Activated T-cell treated with anti-CD3 and anti-CD28 coated beads for 24 hours (primary cell): Measurements from ENCODE around the gene EML4.
A peak's percentile ranks its signal among the peaks of the same experiment; 100 is the strongest.
"Not testable (repeated sequence)": the region's sequence is repeated elsewhere in the genome, so short reads cannot be mapped to it uniquely, and the experiment has no call there.

Experiments
- DNase-seq: peaks from one replicate; pipeline ENCODE4 v3.0.0-alpha.2; 2020; ENCODE audit warnings: low read depth

The EML4 gene, protein sequence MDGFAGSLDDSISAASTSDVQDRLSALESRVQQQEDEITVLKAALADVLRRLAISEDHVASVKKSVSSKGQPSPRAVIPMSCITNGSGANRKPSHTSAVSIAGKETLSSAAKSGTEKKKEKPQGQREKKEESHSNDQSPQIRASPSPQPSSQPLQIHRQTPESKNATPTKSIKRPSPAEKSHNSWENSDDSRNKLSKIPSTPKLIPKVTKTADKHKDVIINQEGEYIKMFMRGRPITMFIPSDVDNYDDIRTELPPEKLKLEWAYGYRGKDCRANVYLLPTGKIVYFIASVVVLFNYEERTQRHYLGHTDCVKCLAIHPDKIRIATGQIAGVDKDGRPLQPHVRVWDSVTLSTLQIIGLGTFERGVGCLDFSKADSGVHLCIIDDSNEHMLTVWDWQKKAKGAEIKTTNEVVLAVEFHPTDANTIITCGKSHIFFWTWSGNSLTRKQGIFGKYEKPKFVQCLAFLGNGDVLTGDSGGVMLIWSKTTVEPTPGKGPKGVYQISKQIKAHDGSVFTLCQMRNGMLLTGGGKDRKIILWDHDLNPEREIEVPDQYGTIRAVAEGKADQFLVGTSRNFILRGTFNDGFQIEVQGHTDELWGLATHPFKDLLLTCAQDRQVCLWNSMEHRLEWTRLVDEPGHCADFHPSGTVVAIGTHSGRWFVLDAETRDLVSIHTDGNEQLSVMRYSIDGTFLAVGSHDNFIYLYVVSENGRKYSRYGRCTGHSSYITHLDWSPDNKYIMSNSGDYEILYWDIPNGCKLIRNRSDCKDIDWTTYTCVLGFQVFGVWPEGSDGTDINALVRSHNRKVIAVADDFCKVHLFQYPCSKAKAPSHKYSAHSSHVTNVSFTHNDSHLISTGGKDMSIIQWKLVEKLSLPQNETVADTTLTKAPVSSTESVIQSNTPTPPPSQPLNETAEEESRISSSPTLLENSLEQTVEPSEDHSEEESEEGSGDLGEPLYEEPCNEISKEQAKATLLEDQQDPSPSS

DNA sequence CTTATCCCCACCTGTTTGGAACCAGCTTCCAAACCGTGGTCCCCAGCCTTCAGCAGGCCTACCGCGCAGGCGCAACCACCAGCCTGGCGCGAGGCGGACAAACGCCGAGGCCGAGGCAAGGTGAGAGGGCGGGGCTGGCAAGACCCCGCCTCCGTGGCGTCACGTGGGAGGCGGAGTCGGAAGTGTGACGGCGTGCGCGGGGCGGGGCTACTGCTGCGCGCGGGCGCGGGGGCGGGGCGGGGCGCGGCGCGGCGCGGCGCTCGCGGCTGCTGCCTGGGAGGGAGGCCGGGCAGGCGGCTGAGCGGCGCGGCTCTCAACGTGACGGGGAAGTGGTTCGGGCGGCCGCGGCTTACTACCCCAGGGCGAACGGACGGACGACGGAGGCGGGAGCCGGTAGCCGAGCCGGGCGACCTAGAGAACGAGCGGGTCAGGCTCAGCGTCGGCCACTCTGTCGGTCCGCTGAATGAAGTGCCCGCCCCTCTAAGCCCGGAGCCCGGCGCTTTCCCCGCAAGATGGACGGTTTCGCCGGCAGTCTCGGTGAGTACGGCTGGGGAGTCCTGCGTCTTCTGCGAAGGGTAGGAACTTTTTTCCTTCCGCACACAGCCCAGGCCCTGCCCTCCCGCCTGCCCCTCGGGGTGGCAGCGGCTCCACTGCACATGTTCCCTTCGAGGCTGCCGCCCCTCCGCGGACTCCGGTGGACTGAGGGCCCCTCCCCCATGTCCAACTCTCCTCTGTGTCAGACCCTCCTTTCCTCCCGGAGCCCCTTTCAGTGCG is at the start of gene EML4:
TSS of gene EML4 (plus strand) at position 254 of the 774 bp plus-strand sequence. CDS start at position 513, 259 bp downstream.
- peak; percentile 89 for DNase-seq

- DNase-seq: no peak
Observed at GRCh38 chr2:42123426-42123825, 45.7 kb upstream of the EML4 start.

GRCh38 chr2:42124011-42124785 is 45.0 kb upstream of the EML4 start:
- DNase-seq: no peak

- no peak for DNase-seq
Observed at GRCh38 chr2:42125841-42126594, 43.1 kb upstream of the EML4 start.

- not testable (repeated sequence) for DNase-seq
Observed at GRCh38 chr2:42126873-42127272, 42.3 kb upstream of the EML4 start.

GRCh38 chr2:42127425-42128424 is 41.4 kb upstream of the EML4 start:
- no peak for DNase-seq

DNA sequence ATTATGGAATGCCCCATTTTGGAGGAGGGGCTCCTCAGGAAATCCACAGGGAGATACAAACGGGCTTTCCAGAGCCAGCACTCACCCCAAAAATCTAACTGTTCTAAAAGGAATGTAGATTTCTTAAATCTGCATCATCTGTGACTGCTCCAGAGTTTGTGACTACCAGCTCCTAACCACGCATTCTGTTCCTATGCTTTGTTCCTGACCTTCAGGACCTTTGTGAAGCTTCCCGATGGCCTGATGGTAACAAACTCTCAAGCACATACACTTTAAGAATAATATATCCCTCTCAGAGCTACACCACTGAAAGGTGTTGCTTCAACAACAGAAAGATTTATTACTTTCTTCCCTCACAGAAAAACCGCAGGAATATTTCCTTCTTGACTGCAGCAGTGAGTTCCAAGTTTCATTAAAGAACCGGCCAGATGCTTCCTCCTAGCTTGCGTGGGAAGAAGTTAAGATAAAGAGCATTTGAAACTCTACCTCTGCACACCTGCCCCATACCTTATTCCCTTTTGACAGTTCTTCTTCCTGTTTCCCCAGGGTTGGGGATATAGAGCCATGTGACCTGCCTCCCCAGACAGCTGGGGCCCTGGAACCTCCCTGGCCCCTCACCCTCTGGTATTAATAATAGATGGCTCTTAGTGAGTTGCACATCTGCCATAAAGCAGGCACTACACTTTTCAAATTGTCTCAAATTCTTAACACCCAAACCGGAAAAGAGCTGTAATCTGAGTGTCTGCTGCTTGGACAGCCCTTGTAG is 40.2 kb upstream of the EML4 start:
- DNase-seq: no peak

DNA sequence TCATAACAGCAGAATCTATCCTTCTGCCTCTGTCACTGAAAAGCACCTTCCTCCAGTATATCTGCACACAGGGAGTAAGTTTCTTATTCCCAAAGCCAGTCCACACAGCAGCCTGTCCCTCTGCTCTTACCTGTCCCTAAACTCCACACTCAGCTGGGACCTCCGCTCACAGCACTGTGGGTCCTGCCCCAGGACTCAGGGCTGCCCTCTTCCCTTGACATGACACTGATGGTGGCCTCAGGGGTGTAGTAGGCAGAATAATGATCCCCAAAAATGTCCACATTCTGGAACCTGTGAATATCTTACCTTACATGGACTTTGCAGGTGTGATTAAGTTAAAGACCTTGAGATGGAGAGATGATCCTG is 39.7 kb upstream of the EML4 start:
- no peak for DNase-seq

GRCh38 chr2:42129947-42130346 is 39.2 kb upstream of the EML4 start:
- DNase-seq: no peak

DNA sequence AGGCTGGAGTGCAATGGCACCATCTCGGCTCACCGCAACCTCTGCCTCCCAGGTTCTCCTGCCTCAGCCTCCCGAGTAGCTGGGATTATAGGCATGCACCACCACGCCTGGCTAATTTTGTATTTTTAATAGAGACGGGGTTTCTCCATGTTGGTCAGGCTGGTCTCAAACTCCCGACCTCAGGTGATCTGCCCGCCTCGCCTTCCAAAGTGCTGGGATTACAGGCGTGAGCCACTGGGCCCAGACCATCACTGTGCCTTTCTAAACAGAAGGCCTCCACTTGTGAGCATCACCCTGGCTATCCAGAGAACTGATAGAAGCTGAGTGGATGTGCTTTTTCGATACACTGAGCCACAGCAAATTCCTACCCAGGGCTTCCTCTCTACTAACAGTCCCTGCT is 38.3 kb upstream of the EML4 start:
- DNase-seq: not testable (repeated sequence)

DNA sequence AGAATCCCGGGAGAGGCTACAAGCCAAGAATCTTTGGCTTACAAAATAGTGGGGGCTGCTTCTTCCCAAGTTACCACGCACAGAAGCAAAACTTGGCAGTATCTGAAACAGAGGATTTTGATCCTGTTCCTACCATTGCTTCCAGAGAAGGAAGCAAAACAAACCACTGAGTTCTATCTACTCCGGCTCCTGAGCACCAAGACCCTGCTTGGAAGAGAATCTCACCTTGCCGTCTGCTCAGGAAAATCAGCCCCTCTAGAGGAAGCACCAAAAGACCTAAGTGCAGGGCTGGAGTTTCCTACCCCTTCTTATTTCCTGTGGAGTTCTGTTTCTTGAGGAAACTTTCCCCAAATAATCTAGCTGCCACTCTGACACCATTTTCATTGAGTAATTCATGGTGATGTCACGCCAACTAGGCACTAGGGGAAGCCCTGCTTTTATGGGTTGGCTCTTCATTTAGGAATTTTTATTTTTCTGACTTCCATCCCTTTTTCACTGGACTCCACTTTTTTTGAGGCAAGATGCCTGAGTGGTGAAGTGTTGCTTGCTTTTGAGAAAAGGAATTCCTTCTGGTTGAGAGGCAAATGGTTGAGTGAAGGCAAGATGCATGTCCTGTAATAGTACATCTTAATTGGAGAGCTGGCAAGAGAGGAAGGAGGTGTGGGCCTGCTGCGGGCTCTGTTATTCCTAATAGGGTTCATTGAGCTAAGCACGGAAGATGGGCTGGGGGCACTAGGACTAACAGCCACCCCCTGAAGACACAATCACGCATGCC is 36.8 kb upstream of the EML4 start:
- no peak for DNase-seq

GRCh38 chr2:42132966-42133641 is 36.0 kb upstream of the EML4 start:
- DNase-seq: peak; percentile 74

DNA sequence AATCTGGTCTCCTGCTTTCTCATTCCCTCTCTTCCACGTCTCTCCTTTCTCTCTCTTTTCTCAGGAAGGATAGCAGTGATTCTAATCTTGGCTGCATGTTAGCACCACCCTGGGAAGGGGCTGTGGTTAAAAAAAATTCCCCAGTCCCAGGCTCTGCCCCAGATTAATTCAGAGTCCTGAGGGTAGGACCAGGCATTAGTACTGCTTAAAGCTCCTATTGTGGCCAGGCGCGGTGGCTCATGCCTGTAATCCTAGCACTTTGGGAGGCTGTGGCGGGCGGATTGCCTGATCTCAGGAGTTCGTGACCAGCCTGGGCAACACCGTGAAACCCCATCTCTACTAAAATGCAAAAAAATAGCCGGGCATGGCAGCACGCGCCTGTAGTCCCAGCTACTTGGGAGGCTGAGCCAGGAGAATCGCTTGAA is 35.4 kb upstream of the EML4 start:
- no peak for DNase-seq

- DNase-seq: not testable (repeated sequence)
Observed at GRCh38 chr2:42134401-42134932, 34.7 kb upstream of the EML4 start.

GRCh38 chr2:42135381-42136312 is 33.5 kb upstream of the EML4 start:
- no peak for DNase-seq

DNA sequence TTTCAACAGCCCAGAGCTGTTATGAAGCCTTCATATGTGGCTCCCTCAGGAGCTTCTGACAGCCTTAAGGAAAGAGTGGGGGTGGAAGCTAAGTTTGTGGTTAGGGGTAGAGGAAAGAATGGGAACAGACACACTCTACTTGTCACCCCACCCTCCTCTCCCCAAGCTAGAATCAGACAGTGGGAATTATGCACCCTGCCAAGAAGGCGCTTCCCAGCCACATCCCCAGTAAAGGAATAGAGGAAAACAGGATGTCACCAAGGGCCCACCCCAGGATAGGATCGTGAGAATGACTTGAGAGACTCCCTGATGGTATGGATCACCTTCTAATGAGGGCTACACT is 32.4 kb upstream of the EML4 start:
- no peak for DNase-seq
